Measurements from ENCODE around the gene CNNM4. TPM values are rescaled to one million over a fixed set of nuclear protein-coding genes. Genes with fewer than 3 reads are reported as not detected.

The CNNM4 gene
- total RNA-seq, 1 donor from 2014 or later: 5.8 TPM

GRCh38 chr2:96758987-96759386, 1.7 kb upstream of the CNNM4 start:
- Histone ChIP-seq H3K27ac (ENCODE audit: low read depth, low read length) (no peak overlapping the region), H3K9ac (ENCODE audit: low read length) (no peak overlapping the region), H3K4me3 (ENCODE audit: insufficient read depth, low read depth, low read length) (no peak overlapping the region), H3K36me3 (ENCODE audit: insufficient read depth, low read length) (no peaks in the 10 kb centered on the region), H3K79me2 (ENCODE audit: insufficient read depth, low read length) (peaks cover 1% of the 10 kb centered on the region), H2AFZ (ENCODE audit: low read depth, low read length) (no peak overlapping the region), H3K4me1 (ENCODE audit: insufficient read depth, low read length) (peaks cover 27% of the 10 kb centered on the region), H4K20me1 (ENCODE audit: insufficient read depth, low read length) (peaks cover 16% of the 10 kb centered on the region), H3K9me3 (ENCODE audit: insufficient read depth, low read depth, low read length) (no peaks in the 10 kb centered on the region), H3K4me2 (ENCODE audit: low read length) (no peak overlapping the region), H3K27me3 (ENCODE audit: insufficient read depth, low read length) (no peaks in the 10 kb centered on the region)
- TF ChIP-seq, protein P1, sequence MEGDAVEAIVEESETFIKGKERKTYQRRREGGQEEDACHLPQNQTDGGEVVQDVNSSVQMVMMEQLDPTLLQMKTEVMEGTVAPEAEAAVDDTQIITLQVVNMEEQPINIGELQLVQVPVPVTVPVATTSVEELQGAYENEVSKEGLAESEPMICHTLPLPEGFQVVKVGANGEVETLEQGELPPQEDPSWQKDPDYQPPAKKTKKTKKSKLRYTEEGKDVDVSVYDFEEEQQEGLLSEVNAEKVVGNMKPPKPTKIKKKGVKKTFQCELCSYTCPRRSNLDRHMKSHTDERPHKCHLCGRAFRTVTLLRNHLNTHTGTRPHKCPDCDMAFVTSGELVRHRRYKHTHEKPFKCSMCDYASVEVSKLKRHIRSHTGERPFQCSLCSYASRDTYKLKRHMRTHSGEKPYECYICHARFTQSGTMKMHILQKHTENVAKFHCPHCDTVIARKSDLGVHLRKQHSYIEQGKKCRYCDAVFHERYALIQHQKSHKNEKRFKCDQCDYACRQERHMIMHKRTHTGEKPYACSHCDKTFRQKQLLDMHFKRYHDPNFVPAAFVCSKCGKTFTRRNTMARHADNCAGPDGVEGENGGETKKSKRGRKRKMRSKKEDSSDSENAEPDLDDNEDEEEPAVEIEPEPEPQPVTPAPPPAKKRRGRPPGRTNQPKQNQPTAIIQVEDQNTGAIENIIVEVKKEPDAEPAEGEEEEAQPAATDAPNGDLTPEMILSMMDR (IDR thresholded peaks at IDR 0.05; ENCODE audit: insufficient read depth, low read depth, low read length): no peak
- no peak for TF ChIP-seq EZH2 (IDR thresholded peaks at IDR 0.05; ENCODE audit: insufficient read depth, low read length)
- Mint-ChIP-seq H3K4me3 (ENCODE audit: unreplicated experiment) (no peak overlapping the region), H3K4me1 (ENCODE audit: low read depth, unreplicated experiment) (peaks cover 17% of the 10 kb centered on the region), H3K27ac (ENCODE audit: unreplicated experiment) (no peak overlapping the region), H3K9me3 (ENCODE audit: unreplicated experiment) (peaks cover 3% of the 10 kb centered on the region), H3K36me3 (ENCODE audit: low read depth, unreplicated experiment) (no peaks in the 10 kb centered on the region), H3K27me3 (ENCODE audit: low read depth, unreplicated experiment) (peaks cover 6% of the 10 kb centered on the region)
- FAIRE-seq (no peak), DNase-seq (ENCODE audit: low read depth) (no peak)

- Mint-ChIP-seq H3K4me3 (ENCODE audit: unreplicated experiment) (peak overlapping the region; percentile 82), H3K27ac (ENCODE audit: unreplicated experiment) (no peak overlapping the region), H3K4me1 (ENCODE audit: low read depth, unreplicated experiment) (peaks cover 20% of the 10 kb centered on the region)
Observed at GRCh38 chr2:96759548-96759947, 1.2 kb upstream of the CNNM4 start.

More at GRCh38 chr2:96759548-96759947, 1.2 kb upstream of the CNNM4 start:
- Histone ChIP-seq H2AFZ (ENCODE audit: low read depth, low read length) (no peak overlapping the region), H3K4me3 (ENCODE audit: insufficient read depth, low read depth, low read length) (no peak overlapping the region), H4K20me1 (ENCODE audit: insufficient read depth, low read length) (peaks cover 20% of the 10 kb centered on the region), H3K36me3 (ENCODE audit: insufficient read depth, low read length) (no peaks in the 10 kb centered on the region), H3K79me2 (ENCODE audit: insufficient read depth, low read length) (peaks cover 7% of the 10 kb centered on the region), H3K9me3 (ENCODE audit: insufficient read depth, low read depth, low read length) (no peaks in the 10 kb centered on the region), H3K9ac (ENCODE audit: low read length) (no peak overlapping the region), H3K4me2 (ENCODE audit: low read length) (no peak overlapping the region), H3K27me3 (ENCODE audit: insufficient read depth, low read length) (no peaks in the 10 kb centered on the region), H3K27ac (ENCODE audit: low read depth, low read length) (no peak overlapping the region), H3K4me1 (ENCODE audit: insufficient read depth, low read length) (peaks cover 27% of the 10 kb centered on the region)
- H3K9me3 Mint-ChIP-seq (ENCODE audit: unreplicated experiment): peaks cover 3% of the 10 kb centered on the region
- FAIRE-seq (no peak), DNase-seq (ENCODE audit: low read depth) (no peak)
- peaks cover 6% of the 10 kb centered on the region for H3K27me3 Mint-ChIP-seq (ENCODE audit: low read depth, unreplicated experiment)
- TF ChIP-seq, protein P1 (IDR thresholded peaks at IDR 0.05; ENCODE audit: insufficient read depth, low read depth, low read length): no peak
- TF ChIP-seq EZH2 (IDR thresholded peaks at IDR 0.05; ENCODE audit: insufficient read depth, low read length): no peak
- H3K36me3 Mint-ChIP-seq (ENCODE audit: low read depth, unreplicated experiment): no peaks in the 10 kb centered on the region
